ENCODE measurements around the gene CEP83.
"Not testable (repeated sequence)": the region's sequence is repeated elsewhere in the genome, so short reads cannot be mapped to it uniquely, and the experiment has no call there.

The CEP83 gene, protein sequence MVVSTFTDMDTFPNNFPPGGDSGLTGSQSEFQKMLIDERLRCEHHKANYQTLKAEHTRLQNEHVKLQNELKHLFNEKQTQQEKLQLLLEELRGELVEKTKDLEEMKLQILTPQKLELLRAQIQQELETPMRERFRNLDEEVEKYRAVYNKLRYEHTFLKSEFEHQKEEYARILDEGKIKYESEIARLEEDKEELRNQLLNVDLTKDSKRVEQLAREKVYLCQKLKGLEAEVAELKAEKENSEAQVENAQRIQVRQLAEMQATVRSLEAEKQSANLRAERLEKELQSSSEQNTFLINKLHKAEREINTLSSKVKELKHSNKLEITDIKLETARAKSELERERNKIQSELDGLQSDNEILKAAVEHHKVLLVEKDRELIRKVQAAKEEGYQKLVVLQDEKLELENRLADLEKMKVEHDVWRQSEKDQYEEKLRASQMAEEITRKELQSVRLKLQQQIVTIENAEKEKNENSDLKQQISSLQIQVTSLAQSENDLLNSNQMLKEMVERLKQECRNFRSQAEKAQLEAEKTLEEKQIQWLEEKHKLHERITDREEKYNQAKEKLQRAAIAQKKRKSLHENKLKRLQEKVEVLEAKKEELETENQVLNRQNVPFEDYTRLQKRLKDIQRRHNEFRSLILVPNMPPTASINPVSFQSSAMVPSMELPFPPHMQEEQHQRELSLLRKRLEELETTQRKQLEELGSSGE

DNA sequence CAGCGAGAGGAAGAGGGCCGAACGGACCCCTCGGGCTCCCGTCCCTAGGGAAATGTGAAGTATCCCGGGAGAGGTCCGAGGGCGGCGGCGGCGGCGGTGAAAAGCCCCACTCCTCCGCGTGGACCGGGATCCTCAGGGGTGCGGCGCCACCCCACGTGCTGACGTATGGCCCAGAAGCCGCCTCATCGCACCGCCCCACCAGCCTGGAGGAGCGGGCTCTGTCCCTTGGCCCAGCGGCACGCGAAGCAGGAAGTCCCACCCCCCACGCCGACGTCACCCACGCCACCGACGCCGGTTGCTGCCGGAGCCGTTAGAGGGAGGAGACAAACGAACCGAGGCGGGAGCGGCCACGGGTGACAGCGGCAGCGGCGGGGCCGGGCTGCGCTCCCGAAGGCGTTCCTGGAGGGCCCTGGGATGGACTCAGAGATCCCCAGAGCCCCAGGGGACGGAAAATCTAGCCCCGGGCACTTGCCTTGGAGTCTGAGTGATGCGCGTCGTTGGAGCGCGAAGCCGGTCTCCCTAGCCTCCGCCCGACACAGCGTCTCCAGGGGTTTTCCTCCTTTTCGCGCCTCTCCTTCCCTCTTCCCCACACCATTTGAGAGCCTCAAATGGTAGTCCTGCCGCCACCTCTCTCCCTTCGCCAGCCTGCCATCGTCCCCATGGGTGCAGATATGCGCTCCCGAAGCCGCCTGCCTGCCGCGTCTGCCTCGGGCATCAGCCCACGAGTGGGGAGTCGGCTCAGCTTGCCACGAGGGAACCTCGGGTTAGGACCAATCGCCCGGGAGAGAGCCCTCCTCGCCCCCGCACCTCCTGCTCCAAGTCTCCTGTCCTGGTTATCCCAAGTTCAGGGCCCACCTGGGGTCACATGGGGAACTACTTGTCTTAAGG lies at the start of gene CEP83:
CEP83 (minus strand) TSS at position 140 of the 888 bp plus-strand sequence. CDS start 47,377 bp downstream, outside the sequence.
- peak; percentile 97 for DNase-seq (ENCODE audit: low read depth)

DNA sequence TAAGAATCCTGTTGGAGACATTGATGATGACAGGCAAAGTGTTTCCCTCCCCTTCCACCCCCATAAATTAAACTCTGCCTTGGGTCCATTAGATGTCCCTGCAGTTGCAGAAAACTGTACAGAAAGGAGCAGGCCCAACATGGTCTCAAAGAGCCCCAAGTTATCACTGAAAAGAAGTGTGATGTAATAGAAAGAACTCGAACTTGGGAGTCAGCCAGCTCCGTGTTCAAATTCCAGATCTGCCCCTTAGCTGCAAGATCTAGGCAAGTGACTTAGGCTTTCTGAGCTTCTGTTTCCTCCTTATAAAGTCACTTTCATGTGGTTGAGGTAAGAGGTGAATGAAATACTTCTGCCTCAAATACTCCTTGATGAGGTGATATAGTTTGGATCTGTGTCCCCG lies 49.6 kb upstream of the CEP83 start:
- DNase-seq (ENCODE audit: low read depth), result no peak

- no peak for DNase-seq (ENCODE audit: low read depth)
Measured at GRCh38 chr12:94507455-94507854, 47.8 kb upstream of the CEP83 start.

DNA sequence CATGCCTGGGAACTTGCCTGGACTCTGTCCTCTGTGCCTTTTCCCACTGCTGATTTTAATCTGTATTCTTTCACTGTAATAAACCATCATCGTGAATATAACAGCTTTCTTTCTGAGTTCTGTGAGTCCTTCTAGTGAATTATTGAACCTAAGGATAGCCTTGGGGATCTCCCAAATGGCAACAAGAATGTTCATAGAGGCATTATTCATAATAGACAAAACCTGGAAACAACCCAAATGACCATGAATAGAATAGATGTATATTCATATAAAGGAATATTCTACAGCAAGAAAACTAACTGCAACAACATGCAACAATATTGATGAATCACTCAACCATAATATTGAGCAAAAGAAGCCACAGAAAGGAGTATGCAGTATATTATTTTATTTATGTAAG lies 44.7 kb upstream of the CEP83 start:
- no peak for DNase-seq (ENCODE audit: low read depth)

GRCh38 chr12:94503619-94504018 lies 44.0 kb upstream of the CEP83 start:
- no peak for DNase-seq (ENCODE audit: low read depth)

DNA sequence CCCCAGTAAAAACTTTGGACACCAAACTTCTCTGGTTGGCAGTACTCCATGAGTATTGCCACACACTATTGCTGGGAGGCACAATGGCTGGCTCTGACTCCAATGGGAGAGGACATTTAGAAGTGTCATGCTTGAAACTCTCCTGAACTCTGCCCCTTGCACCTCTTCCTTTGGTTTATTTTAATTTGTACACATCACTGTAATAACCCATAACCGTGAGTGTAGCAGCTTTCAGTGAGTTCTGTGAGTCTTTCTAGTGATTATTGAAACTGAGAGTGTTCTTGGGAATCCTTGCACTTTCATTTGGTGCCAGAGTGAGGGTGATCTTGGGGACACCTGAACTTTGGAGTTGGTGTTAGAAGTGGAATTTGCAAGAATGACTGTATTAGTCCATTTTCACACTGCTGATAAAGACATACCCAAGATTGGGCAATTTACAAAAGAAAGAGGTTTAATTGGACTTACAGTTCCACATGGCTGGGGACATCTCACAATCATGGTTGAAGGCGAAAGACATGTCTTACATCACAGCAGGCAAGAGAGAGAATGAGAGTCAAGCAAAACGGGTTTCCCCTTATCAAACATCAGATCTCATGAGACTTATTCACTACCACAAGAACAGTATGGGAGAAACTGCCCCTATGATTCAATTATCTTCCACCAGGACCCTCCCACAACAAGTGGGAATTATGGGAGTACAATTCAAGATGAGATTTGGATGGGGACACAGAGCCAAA lies 41.3 kb upstream of the CEP83 start:
- no peak for DNase-seq (ENCODE audit: low read depth)

- DNase-seq (ENCODE audit: low read depth), result no peak
Measured at GRCh38 chr12:94498698-94499097, 39.0 kb upstream of the CEP83 start.

- DNase-seq (ENCODE audit: low read depth), result no peak
Measured at GRCh38 chr12:94498073-94498472, 38.4 kb upstream of the CEP83 start.

GRCh38 chr12:94495445-94496115 lies 35.9 kb upstream of the CEP83 start:
- DNase-seq (ENCODE audit: low read depth), result no peak

- no peak for DNase-seq (ENCODE audit: low read depth)
Measured at GRCh38 chr12:94491489-94491888, 31.8 kb upstream of the CEP83 start.

DNA sequence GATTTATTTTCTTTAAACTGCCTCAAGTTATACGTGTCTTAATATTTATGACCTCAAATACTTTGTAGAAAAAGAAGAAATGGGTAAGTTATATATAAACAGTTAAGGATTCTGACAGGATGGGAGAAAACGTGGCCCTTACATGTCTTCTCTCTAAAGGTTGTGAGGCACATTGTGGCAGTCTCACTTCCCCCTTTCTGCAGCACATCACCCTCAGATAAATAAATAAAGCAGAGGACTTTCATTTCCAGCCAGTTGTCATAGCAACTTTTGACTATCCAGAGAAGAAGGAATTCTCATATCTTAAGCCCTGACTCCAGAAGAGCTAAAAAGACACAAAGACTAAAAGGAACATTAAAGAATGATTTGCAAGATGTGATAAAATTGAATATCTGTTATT lies 28.8 kb upstream of the CEP83 start:
- no peak for DNase-seq (ENCODE audit: low read depth)

- DNase-seq (ENCODE audit: low read depth), result no peak
Measured at GRCh38 chr12:94481734-94482133, 22.1 kb upstream of the CEP83 start.

DNA sequence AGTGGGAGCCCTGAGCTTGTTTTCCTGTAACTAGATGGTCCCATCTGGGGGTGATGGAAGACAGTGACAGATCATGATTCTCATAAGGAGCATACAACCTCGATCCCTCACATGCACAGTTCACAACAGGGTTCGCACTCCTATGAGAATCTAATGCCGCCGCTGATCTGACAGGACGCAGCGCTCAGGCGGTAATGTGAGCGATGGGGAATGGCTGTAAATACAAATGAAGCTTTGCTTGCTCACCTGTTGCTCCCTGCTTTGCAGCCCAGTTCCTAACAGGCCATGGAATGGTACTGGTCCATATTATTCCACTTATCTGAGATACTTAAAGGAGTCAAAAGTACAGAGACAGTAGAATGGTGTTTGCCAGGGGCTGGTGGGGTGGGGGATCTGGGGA lies 9.9 kb upstream of the CEP83 start:
- DNase-seq (ENCODE audit: low read depth), result no peak

GRCh38 chr12:94460616-94460959 lies 921 bp upstream of the CEP83 start:
- DNase-seq (ENCODE audit: low read depth), result no peak

DNA sequence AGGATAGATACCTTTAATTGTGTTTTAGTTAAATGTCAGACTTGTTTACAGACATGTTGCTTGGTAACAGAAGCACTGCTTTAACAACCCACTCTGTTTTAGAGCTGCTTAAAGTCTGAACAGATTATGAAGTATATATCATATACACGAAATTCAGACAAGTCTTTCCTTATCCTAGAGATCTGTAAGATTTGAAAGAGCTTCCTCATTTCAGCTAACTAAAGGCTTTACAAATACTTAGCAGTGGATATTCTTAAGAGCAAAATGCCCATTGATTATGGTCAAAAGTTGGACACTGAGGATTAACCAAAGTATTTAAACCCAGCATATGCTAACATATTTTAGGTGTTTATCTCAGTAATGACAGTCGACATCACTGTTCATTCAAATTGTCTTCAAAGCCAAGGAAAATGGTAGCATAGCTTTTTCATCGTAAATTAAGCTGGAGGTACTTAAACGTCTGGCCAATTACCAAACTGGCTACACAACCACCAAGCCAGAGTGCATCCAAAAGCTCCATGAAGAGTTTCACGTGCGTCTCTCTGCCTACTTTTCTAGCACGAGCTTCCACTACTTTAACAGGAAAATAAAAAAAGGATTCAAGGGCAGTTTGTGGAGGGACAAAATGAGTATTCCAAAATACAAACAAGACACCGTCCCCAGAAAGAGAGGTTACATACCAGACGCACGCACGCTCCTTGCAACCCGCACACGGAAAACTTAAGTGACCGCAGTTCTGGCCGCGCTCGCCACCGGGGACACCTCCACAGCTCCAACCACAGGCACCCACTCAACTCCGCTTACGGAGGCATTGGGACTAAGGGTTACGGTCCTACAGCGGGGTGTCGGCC lies 565 bp downstream of the CEP83 start:
- DNase-seq (ENCODE audit: low read depth), result no peak

DNA sequence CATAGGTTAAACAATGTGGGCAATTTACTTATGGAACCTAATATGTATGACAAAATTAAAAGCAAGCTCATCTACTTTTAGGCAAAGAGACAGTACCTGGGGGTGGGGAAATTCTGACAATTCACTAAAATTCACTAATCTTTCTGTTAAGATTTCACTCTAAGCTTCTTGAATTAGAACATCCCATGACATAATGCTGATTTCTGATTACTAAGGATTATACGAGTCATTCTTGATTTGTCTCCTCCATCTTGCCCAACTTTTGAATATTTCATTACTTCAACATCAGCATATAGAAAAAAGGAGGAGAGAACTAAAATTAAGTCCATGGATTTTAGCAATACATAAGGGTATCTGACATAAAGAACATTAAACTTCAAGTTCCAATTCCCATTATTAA lies 2.4 kb downstream of the CEP83 start:
- no peak for DNase-seq (ENCODE audit: low read depth)

DNA sequence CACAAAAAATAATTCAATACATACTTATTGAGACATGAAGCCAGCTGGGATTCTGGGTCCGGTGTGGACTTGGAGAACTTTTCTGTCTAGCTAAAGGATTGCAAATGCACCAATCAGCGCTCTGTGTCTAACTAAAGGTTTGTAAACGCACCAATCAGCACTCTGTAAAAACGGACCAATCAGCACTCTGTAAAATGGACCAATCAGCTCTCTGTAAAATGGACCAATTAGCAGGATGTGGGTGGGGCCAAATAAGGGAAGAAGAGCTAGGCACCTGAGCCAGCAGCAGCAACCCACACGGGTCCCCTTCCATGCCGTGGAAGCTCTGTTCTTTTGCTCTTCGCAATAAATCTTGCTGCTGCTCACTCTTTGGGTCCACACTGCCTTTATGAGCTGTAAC lies 5.3 kb downstream of the CEP83 start:
- not testable (repeated sequence) for DNase-seq (ENCODE audit: low read depth)

- no peak for DNase-seq (ENCODE audit: low read depth)
Measured at GRCh38 chr12:94445662-94446061, 14.0 kb downstream of the CEP83 start.

DNA sequence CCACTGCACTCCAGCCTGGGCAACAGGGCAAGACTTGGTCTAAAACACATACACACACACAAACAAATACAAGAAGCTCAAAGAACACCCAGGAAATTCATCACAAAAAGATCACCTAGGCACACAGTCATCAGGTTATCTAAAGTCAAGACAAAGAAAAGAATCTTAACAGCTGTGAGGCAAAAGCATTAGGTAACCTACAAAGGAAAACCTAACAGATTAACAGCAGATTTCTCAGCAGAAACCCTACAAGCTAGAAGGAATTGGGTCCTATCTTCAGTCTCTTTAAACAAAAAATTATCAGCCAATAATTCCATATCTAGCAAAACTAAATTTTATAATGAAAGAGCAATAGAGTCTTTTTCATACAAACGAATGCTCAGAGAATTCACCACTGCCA lies 22.4 kb downstream of the CEP83 start:
- DNase-seq (ENCODE audit: low read depth), result no peak

DNA sequence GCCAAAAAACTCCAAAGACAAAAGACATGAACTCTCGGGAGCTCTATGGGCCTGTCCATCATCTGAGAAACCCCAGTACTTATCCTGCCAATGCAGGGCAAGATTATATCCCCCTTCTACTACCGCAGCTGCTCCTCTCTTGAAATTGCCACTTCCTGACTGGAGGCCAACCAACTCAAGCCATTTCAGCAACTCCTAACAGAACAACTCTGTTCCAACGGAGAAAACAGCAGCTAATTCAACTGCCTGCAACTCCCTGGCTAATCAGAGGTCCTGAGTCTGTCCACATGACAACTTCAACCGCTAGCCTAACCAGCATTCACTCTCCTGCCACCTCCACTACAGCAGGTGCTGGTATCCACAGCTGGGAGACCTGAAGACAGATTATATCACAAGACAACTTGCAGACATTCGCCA lies 24.1 kb downstream of the CEP83 start:
- no peak for DNase-seq (ENCODE audit: low read depth)

Data from stimulated activated CD8-positive, alpha-beta memory T cell treated with anti-CD3 and anti-CD28 coated beads, Interleukin-15, amount 100 ng/mL, for 1 hour (primary cell).